ENCODE results near the gene TTYH2.
A peak's percentile ranks its signal among the peaks of the same experiment; 100 is the strongest.
"Not testable (repeated sequence)": the region's sequence is repeated elsewhere in the genome, so short reads cannot be mapped to it uniquely, and the experiment has no call there.

TTYH2 gene

GRCh38 chr17:74183411-74183810, 30.0 kb upstream of the TTYH2 start:
- no peak overlapping the region for H3K4me3 ChIP-seq (ENCODE audit: low read depth, low read length)
- TF ChIP-seq, protein P1, sequence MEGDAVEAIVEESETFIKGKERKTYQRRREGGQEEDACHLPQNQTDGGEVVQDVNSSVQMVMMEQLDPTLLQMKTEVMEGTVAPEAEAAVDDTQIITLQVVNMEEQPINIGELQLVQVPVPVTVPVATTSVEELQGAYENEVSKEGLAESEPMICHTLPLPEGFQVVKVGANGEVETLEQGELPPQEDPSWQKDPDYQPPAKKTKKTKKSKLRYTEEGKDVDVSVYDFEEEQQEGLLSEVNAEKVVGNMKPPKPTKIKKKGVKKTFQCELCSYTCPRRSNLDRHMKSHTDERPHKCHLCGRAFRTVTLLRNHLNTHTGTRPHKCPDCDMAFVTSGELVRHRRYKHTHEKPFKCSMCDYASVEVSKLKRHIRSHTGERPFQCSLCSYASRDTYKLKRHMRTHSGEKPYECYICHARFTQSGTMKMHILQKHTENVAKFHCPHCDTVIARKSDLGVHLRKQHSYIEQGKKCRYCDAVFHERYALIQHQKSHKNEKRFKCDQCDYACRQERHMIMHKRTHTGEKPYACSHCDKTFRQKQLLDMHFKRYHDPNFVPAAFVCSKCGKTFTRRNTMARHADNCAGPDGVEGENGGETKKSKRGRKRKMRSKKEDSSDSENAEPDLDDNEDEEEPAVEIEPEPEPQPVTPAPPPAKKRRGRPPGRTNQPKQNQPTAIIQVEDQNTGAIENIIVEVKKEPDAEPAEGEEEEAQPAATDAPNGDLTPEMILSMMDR (IDR thresholded peaks at IDR 0.05; ENCODE audit: low read depth, low read length, missing control alignments) = no peak
- in situ Hi-C loops (cut with HindIII; ENCODE audit: low sequenced_read_pairs) = loop anchor here (25.0 kb wide), 1 partner anchor 771 kb away; no protein-coding TSS in a partner anchor
- no peak for DNase-seq (ENCODE audit: low read depth)

- H3K4me3 ChIP-seq (ENCODE audit: low read depth, low read length) = no peak overlapping the region
- TF ChIP-seq, protein P1 (IDR thresholded peaks at IDR 0.05; ENCODE audit: low read depth, low read length, missing control alignments) = no peak
- no peak for DNase-seq (ENCODE audit: low read depth)
- in situ Hi-C loops (cut with HindIII; ENCODE audit: low sequenced_read_pairs) = loop anchor here (25.0 kb wide), 1 partner anchor 773 kb away; no protein-coding TSS in a partner anchor
Observed at GRCh38 chr17:74185571-74186185, 27.7 kb upstream of the TTYH2 start.

- TF ChIP-seq, protein P1 (IDR thresholded peaks at IDR 0.05; ENCODE audit: low read depth, low read length, missing control alignments) = no peak
- no peak for DNase-seq (ENCODE audit: low read depth)
- H3K4me3 ChIP-seq (ENCODE audit: low read depth, low read length) = no peak overlapping the region
- in situ Hi-C loops (cut with HindIII; ENCODE audit: low sequenced_read_pairs) = loop anchor here (25.0 kb wide), 1 partner anchor 774 kb away; no protein-coding TSS in a partner anchor
Observed at GRCh38 chr17:74186498-74186897, 26.9 kb upstream of the TTYH2 start.

GRCh38 chr17:74187761-74188160, 25.6 kb upstream of the TTYH2 start:
- in situ Hi-C loops (cut with HindIII; ENCODE audit: low sequenced_read_pairs) = loop anchor here (25.0 kb wide), 1 partner anchor 775 kb away; no protein-coding TSS in a partner anchor
- DNase-seq (ENCODE audit: low read depth) = no peak
- no peak overlapping the region for H3K4me3 ChIP-seq (ENCODE audit: low read depth, low read length)
- TF ChIP-seq, protein P1 (IDR thresholded peaks at IDR 0.05; ENCODE audit: low read depth, low read length, missing control alignments) = no peak

GRCh38 chr17:74188687-74189086, 24.7 kb upstream of the TTYH2 start:
- H3K4me3 ChIP-seq (ENCODE audit: low read depth, low read length); DNase-seq (ENCODE audit: low read depth): not testable (repeated sequence)
- in situ Hi-C loops (cut with HindIII; ENCODE audit: low sequenced_read_pairs) = loop anchor here (25.0 kb wide), 1 partner anchor 776 kb away; no protein-coding TSS in a partner anchor

GRCh38 chr17:74190154-74190553, 23.2 kb upstream of the TTYH2 start:
- H3K4me3 ChIP-seq (ENCODE audit: low read depth, low read length) = no peak overlapping the region
- DNase-seq (ENCODE audit: low read depth) = peak; percentile 35
- TF ChIP-seq, protein P1 (IDR thresholded peaks at IDR 0.05; ENCODE audit: low read depth, low read length, missing control alignments) = no peak
- in situ Hi-C loops (cut with HindIII; ENCODE audit: low sequenced_read_pairs) = loop anchor here (25.0 kb wide), 1 partner anchor 778 kb away; no protein-coding TSS in a partner anchor

- no peak overlapping the region for H3K4me3 ChIP-seq (ENCODE audit: low read depth, low read length)
- no peak for DNase-seq (ENCODE audit: low read depth)
- TF ChIP-seq, protein P1 (IDR thresholded peaks at IDR 0.05; ENCODE audit: low read depth, low read length, missing control alignments) = no peak
- in situ Hi-C loops (cut with HindIII; ENCODE audit: low sequenced_read_pairs) = loop anchor here (25.0 kb wide), 1 partner anchor 779 kb away; no protein-coding TSS in a partner anchor
Observed at GRCh38 chr17:74190807-74191406, 22.5 kb upstream of the TTYH2 start.
